IPS DF 19.7 (cell line): ENCODE measurements around the gene ATE1.
"Not testable (repeated sequence)": the region's sequence is repeated elsewhere in the genome, so short reads cannot be mapped to it uniquely, and the experiment has no call there.

Experiments used
- DNase-seq: peaks from one replicate; pipeline ENCODE4 v3.0.0-alpha.2; 2013; ENCODE audit warnings: low read depth, low spot score

ATE1 gene

DNA sequence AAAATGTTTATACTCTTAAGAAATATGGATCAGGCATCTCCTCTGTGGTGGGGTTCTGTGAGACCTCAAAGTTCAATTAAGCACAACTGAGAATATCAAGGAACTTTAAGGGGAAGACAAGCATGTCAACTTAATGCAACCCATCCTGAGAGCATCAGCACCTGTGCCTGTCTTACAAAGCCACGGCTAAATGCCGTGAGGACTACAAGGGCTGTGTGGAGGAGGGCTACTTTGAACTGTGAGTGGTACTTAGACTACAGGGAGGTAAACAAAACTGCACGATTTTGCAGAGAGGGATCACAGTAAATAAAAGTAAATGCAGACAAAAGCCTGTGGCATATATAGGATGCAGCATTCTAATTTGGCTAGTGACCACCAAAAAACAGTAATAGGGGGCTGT is 139.1 kb downstream of the ATE1 start:
- no peak for DNase-seq

DNA sequence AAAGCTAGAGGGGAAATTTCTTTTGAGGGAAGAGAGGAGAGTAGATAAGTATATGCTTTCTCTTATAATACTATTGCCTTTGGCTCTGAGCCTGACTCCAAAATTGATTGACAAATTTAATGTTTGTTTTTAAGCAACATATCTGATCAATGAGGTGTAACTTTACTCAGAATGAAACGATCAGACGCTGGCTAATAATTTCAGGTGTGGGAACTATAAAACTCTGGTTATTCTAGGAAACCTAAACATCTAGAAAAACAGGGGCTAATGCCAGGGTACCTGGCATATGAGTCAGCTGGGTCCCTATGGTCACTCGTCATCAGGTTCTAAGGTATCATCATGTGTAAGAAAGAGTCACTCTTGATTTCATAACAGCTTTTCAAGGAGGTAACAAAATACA is 139.7 kb downstream of the ATE1 start:
- DNase-seq = no peak

DNA sequence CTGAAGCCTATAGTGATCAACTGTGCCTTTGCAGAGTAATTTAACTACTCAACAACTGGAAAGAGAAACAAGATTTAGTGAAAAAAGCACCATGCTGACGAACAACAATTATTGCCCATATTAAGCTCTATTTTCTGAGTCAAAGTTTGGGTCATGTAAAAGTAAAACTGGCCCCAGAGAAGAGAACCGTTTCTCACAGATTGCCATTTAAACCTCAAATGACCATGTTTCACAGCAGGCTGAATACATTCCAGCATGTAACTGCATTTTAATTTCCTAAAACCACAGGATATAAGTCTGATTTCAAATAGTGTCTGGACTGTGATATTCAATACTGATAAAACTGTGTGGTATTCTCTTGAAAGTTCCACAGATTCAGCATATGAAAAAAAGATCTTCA is 140.7 kb downstream of the ATE1 start:
- no peak for DNase-seq

DNA sequence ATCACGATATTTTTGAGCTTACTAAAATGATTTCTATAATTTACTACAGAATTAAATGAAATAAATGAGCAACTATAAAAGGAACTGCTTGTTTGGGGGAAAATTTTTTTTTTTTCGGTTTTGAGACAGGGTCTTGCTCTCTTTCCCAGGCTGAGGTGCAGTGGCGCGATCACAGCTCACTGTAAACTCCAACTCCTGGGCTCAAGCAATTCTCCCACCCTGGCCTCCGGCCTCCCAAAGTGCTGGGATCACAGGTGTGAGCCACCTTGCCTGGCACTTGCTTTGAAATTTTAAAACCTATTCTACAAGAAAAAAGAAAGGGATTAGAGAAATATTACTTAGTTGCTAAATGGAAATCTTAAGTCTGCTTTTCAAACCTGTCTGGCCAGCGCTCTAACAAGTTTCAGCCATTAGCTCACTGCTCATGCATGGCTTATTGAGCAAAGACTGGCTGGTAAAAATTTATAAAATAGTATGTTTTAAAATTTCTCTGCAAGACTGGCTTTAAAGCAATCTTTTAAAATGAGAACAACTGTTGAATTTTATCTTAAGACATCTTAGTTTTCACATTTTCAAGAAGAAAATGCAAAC is 144.0 kb downstream of the ATE1 start:
- no peak for DNase-seq

DNA sequence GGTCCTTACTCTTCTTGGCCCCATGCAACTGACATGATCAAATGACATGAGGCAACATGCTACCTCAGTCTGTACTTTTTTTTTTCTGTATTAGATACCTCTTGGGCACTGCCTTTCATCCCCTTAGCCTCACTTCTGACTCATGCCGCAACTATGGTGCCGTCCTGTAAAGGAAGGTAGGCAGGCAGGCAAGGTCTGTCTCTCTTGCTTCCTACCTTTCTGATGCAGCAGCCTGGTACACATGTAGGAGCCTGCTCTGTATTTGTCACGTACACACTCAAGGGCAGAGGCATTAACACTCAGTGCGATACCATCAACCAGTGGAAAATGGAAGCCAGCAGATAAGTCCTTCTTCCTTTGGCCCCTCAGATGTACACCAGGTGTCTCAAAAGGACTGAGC is 146.7 kb downstream of the ATE1 start:
- no peak for DNase-seq

DNA sequence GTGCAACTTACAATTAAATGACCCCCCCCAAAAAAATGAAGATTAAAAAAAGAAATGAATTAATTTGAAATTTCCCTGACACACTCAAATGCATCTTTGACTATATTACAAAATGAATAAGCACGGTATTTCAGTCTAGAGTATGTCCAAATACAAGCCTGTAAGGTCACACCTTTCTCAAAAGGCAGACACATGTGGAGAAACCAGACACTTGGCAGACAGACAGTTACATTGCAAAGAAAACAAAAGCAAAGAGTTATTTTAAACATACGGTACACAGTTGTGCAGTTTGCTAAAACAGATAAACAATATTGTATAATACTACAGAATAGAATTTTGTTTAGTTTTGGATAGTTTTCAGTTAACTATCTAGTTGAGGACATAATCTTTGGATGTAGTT is 153.0 kb downstream of the ATE1 start:
- DNase-seq = no peak

DNA sequence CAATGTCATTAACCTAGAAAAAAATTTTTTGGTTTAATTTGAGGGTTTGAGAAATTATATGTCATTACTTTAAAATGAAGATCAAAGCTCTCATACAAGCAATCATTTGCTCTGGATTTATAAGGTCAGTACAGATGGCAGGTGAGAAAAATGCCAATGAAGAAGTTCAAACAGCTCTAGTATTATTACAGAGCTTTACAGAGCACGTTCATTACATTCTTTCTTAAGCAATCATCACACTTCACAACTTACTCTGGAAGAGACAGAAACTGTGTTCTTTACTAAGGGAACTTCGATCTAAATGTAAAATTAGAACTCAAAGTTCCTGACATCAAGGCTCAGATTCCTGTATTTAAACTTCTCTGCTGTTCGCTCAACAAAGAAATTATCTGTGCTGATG is 153.4 kb downstream of the ATE1 start:
- no peak for DNase-seq

DNA sequence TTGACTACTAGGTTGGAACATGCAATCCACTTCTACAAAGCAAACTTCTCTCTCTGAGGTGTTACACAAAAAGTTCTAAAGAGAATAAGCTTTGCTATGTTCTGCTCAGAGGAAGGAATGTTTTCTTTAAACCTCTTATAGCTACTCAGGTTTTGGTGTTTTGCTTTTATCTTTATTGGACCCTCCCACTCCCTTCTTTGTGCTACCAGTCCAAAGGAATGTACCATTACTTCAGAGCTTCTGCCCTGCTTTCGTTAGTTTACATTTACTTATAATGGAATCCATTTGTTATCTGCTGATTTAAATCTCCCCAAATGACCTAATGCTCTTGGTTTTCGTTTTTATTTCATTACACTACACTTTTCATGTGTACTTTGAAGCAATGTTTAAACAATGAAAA is 154.9 kb downstream of the ATE1 start:
- no peak for DNase-seq

DNA sequence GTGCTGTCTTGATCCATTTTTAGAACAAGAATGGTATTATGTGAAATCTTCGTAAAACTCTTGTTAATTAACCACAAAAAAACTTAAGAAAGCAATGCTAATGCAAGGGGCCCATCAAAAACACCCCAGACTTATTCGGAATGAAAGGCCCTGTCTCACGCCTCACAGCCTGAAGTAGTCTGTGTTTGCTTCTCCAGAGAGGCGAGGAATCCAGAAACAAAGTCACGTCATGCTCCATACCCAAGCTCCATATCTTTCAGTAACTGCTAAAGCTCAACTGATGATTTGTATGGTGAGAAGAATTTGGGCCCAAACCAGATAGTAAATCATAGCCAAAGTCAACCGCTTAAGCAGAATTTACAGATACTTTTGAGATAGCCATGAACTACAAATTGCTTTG is 155.4 kb downstream of the ATE1 start:
- DNase-seq = no peak

DNA sequence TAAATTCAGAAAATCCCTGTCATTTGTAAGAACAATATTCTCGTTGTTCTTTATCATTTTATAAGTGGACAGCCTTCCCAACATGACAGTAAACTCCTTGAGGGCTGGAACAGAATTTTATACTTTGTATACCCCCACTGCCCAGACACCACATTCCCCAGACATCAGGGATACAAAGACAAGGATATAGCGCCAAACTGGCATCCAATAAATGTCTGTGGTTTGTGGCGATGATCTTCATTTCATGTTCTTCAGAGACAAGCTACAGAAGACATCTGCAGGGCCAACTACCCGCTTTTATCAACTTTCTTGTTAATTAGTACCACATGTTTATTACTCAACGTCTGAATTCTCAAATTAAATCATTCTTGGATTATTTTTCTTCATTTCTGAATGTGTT is 155.9 kb downstream of the ATE1 start:
- no peak for DNase-seq

DNA sequence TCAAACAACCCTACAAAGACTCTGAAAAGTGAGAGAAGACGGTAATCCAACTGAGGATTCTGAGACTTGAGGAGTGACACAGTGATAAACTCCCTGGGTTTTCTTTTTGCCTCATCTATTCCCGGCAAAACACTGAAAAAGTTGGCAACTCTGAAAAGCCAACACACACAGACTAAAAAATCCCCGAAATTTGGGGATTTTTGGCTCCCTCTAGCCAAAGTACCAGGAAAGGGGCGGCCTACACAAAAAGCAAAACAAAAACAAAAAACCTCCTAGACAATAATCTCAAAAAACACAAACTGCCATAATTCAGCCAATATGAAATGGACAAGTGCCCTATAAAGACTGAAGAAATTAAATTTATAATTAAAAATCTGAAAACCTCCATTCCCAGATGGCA is 161.4 kb downstream of the ATE1 start:
- no peak for DNase-seq

DNA sequence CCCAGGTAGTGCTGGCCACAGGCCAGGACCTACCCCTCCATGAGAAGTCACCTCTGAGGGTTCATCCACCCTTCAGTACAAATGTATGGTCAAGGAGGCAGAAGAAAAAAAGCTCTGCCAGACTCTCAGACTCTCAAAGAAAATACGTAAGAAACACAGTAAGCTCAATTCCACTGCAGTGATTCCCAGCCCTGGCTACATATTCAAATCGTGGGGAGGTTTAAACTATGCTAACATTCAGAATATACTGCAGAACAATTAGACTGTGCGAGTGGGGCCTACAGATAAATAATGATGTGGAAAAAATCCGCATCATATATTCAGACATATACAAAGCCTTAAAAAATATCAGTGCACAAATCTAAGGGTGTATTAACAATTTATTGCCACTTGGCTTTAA is 162.6 kb downstream of the ATE1 start:
- DNase-seq = no peak

DNA sequence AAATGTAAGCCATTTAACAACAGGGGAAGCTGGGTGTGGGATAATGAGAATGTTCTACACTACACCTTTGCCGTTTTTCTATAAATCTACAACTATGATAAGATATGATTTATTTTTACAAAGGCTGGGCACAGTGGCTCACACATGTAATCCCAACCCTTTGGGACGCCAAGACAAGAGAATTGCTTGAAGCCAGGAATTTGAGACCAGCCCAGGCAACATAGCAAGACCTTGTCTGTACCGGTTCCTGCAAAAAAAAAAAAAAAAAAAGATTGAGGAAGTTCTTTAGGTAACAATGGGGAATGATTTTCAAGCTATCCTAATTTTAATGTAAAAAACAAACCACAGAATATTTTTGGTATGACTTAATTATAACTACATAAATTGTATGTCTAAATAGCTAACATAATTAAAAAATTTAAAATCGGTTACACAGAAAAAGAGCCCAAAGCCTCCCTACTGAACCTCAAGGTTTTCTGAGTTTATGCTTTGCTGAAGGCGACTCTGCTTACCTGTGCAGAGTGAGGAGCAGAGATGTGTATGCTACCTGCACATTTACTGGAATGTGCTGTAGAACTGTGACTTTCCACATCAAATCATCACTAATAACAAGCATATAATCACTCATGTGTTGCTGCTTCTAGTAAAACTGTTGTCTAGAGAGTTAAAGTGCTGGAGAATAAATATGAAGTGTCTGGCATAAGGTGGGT is 163.4 kb downstream of the ATE1 start:
- no peak for DNase-seq

DNA sequence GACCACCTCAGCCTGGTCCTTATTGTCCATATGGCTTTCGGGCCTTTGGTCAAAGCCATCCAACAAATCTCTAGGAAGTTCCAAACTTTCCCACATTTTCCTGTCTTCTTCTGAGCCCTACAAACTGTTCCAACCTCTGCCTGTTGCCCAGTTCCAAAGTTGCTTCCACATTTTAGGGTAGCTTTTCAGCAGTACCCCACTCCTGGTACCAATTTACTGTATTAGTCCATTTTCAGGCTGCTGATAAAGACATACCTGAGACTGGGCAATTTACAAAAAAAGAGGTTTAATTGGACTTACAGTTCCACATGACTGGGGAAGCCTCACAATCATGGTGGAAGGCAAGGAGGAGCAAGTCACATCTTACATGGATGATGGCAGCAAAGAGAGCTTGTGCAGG is 170.6 kb downstream of the ATE1 start:
- DNase-seq = not testable (repeated sequence)

DNA sequence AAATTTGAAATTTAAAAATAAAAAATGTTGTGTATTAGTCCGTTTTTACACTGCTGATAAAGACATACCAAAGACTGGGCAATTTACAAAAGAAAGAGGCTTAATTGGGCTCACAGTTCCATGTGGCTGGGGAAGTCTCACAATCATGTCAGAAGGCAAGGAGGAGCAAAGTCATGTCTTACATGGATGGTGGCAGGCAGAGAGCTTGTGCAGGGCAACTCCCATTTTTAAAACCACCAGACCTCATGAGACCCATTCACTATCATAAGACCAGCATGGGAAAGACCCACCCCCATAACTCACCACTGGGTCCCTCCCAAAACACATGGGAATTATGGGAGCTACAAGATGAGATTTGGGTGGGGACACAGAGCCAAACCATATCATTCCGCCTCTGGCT is 172.3 kb downstream of the ATE1 start:
- not testable (repeated sequence) for DNase-seq

DNA sequence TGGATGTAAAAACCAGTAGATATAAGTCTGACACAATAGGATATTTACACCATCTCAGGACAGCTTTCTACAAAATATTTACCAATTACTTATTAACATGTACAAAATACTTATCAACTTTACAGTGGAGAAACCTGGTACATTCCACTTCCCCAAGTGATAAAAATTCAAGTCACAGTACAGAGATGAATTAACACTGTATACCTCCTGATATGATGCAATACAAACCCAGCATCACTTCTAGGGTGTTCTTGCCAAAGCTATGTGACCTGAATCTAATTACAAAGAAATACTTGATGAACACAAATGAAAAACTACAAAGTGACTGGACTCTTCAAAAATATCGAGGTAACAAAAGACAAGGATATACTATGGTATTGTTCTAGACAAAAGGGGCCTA is 173.2 kb downstream of the ATE1 start:
- no peak for DNase-seq

DNA sequence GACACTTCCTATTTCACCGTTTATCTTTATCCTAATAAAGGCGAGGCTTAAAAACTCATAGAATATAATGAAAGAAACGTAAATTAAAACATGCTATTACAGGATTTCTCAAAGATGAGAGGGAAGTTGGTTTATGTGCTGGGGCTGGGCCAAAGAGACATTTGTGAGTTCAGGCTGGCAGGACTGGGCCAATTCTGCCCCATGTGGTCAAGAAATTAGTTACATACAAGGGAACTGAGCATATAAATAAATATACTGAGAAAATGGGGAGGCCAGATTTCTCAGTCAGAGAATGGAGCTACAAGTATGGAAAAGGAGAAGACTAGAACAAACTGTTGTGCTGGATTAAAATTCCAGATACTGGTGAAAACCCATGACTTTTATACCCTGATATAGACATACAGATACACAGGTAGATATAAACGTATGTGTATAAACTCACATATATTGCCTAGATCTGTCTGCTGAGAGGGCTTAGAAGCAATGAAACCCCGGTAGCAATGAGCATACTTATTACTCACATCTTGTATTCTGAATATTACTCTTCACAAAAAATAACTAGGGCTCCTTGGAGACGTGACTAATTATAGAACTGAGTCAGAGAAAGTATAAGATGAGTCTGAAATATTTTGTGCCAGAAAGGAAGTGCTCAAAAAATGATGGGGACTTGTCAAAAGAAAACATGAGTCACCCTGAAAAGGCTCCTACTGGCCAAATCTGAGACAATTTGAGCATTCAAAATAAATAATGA is 173.9 kb downstream of the ATE1 start:
- DNase-seq = no peak

DNA sequence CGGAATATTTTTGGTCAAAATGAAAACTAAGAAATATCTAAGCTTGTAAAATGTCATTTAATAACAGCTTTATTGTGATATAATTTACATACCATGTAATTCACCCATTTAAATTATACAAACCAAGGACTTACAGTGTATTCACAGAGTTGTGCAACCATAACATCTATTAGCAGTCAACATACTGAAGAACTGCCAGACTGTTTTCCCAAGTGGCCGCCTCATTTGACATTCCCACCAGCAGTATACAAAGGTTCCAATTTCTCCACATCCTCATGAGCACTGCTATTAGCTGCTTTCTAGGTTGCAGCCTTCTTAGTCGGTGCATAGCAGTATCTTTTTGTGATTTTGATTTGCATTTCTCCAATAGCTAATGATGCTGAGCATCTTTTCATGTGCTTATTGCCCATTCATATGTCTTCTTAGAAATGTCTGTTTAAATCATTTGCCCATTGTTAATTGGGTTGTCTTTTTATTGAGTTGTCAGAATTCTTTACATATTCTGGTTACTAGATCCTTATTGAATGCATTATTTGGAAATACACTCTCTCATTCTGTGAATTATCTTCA is 176.6 kb downstream of the ATE1 start:
- DNase-seq = no peak

DNA sequence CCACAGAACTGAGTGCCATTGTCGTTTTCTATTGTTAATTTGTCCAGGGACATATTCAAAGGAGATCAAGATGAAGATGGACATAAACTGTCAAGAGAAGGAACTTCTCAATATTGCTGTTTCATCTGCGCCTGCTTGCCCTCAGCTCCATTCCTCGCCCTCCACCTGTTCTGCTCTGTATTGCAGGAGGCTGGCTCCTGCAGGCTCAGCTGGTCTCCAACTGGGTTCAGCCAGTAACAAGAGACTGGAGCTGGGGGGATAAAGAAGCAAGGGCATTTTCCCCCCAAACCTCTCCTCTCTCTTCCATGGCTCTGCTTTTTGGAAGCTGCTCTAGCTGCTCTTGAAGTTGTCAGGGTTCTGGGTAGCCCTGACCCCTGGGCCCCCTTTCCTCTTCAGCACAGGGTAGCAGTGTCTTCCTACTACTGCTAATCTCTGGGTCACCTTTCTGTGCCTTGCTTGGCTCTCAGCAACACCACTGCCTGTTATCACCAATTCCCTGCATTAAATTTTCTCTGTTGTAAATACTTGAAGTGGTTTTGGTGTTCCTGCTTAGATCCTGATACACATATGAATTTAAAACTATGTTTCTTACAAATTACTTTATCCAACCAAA is 180.6 kb downstream of the ATE1 start:
- no peak for DNase-seq

DNA sequence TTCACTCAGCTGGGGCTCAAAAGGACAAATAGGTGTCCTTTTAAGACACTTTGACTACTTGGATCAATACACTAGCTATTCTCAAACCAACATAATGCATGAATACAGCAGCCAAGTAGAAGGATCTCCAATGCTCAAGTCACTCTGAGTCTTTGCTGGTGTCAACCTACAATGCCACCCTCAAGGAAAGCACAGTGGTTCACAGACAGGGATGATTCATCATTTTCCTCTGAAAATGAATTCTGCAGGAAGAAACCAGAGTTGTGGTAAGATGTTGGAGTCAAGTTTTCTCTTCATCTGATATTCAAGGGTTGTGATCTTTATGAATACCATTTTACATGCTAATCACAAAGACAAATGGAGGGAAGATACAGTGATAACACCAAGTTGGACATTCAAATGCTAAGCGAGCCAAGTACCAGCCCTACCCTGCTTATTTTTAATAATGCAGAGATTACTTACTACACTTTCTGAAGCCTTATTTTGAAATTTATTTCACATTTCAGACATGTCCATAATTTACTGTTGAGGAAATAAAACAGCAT is 186.5 kb downstream of the ATE1 start:
- no peak for DNase-seq

DNA sequence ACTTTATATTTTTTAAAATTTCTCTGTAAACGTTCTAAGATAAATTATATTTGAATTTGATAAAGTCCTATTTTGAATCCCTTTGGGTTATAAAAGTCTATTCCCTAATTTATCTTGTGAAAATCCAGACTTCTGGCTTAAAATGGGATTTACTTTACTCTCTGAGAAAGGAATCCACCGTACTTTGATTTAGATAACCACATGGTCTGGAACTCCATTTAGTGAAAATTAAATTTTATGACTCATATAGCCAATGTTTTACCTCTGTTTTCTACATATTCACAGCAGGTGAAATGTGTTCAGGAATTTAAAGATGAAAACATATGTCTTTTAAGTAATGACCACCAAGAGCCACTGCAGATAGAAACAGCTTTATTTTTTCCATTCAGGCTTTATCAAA is 187.8 kb downstream of the ATE1 start:
- no peak for DNase-seq

DNA sequence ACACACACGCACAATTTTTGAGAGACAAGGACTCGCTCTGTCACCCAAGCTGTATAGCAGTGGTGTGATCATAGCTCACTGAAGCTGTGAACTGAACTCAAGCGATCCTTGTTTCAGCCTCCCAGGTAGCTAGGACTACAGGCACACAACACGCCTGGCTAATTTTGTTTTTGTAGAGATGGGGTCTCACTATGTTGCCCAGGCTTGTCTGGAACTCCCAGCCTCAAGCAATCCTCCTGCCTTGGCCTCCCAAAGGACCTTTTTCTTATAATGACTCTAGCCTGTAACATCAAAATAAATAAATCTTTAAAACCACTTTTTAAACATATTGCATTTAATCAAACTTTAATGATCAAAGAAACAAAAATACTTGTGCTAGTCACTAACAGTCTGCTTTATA is 188.7 kb downstream of the ATE1 start:
- no peak for DNase-seq
